Measurements from ENCODE around the gene CIBAR2.
A peak's percentile ranks its signal among the peaks of the same experiment; 100 is the strongest.
"Not testable (repeated sequence)": the region's sequence is repeated elsewhere in the genome, so short reads cannot be mapped to it uniquely, and the experiment has no call there.

CIBAR2 gene

GRCh38 chr16:85128079-85128837 lies 16.0 kb upstream of the CIBAR2 start:
- DNase-seq (ENCODE audit: low spot score): no peak

GRCh38 chr16:85127379-85127723 lies 15.1 kb upstream of the CIBAR2 start:
- DNase-seq (ENCODE audit: low spot score): no peak

- no peak for DNase-seq (ENCODE audit: low spot score)
These were observed 14.6 kb upstream of the CIBAR2 start for GRCh38 chr16:85126705-85127378.

GRCh38 chr16:85126394-85126704 lies 14.1 kb upstream of the CIBAR2 start:
- DNase-seq (ENCODE audit: low spot score): no peak

GRCh38 chr16:85125570-85126393 lies 13.5 kb upstream of the CIBAR2 start:
- no peak for DNase-seq (ENCODE audit: low spot score)

- no peak for DNase-seq (ENCODE audit: low spot score)
These were observed 12.5 kb upstream of the CIBAR2 start for GRCh38 chr16:85124636-85125346.

- DNase-seq (ENCODE audit: low spot score): no peak
These were observed 11.8 kb upstream of the CIBAR2 start for GRCh38 chr16:85123891-85124635.

- DNase-seq (ENCODE audit: low spot score): not testable (repeated sequence)
These were observed 11.2 kb upstream of the CIBAR2 start for GRCh38 chr16:85123441-85123840.

GRCh38 chr16:85120006-85120340 lies 7.7 kb upstream of the CIBAR2 start:
- no peak for DNase-seq (ENCODE audit: low spot score)

- no peak for DNase-seq (ENCODE audit: low spot score)
These were observed 5.1 kb upstream of the CIBAR2 start for GRCh38 chr16:85117418-85117817.

GRCh38 chr16:85114909-85115567 lies 2.8 kb upstream of the CIBAR2 start:
- DNase-seq (ENCODE audit: low spot score): peak; percentile 87

- no peak for DNase-seq (ENCODE audit: low spot score)
These were observed 1.6 kb upstream of the CIBAR2 start for GRCh38 chr16:85113913-85114312.

GRCh38 chr16:85113168-85113733 lies 979 bp upstream of the CIBAR2 start:
- DNase-seq (ENCODE audit: low spot score): no peak

- no peak for DNase-seq (ENCODE audit: low spot score)
These were observed 1.1 kb downstream of the CIBAR2 start for GRCh38 chr16:85111184-85111583.

- DNase-seq (ENCODE audit: low spot score): no peak
These were observed 2.2 kb downstream of the CIBAR2 start for GRCh38 chr16:85110105-85110504.

- DNase-seq (ENCODE audit: low spot score): no peak
These were observed 4.7 kb downstream of the CIBAR2 start for GRCh38 chr16:85107532-85107931.

GRCh38 chr16:85107083-85107482 lies 5.2 kb downstream of the CIBAR2 start:
- no peak for DNase-seq (ENCODE audit: low spot score)

- no peak for DNase-seq (ENCODE audit: low spot score)
These were observed 6.8 kb downstream of the CIBAR2 start for GRCh38 chr16:85105475-85105874.

GRCh38 chr16:85104821-85105391 lies 7.4 kb downstream of the CIBAR2 start:
- no peak for DNase-seq (ENCODE audit: low spot score)

- no peak for DNase-seq (ENCODE audit: low spot score)
These were observed 8.1 kb downstream of the CIBAR2 start for GRCh38 chr16:85104147-85104546.

Data from LoVo (cell line).